NB4 (cell line): ENCODE results near the gene TRPM4.

Experiments used
- POLR2A ChIP-seq: IDR thresholded peaks from 2 replicates; pipeline ENCODE4 v1.6.1; 2011; ENCODE audit warnings: mild to moderate bottlenecking; ENCODE audit not compliant: insufficient read length; ENCODE audit errors: extremely low read depth
- TF ChIP-seq, protein P1 (sequence below): IDR thresholded peaks from 2 replicates; pipeline ENCODE4 v1.6.1; 2011; ENCODE audit warnings: low read depth, low read length
- TF ChIP-seq, protein P2 (sequence below): IDR thresholded peaks from one replicate; pipeline ENCODE4 v1.5.1; 2012; ENCODE audit warnings: low read depth, low read length

- no peak for TF ChIP-seq POLR2A
- TF ChIP-seq, protein P1, sequence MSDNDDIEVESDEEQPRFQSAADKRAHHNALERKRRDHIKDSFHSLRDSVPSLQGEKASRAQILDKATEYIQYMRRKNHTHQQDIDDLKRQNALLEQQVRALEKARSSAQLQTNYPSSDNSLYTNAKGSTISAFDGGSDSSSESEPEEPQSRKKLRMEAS, result no peak
- TF ChIP-seq, protein P2, sequence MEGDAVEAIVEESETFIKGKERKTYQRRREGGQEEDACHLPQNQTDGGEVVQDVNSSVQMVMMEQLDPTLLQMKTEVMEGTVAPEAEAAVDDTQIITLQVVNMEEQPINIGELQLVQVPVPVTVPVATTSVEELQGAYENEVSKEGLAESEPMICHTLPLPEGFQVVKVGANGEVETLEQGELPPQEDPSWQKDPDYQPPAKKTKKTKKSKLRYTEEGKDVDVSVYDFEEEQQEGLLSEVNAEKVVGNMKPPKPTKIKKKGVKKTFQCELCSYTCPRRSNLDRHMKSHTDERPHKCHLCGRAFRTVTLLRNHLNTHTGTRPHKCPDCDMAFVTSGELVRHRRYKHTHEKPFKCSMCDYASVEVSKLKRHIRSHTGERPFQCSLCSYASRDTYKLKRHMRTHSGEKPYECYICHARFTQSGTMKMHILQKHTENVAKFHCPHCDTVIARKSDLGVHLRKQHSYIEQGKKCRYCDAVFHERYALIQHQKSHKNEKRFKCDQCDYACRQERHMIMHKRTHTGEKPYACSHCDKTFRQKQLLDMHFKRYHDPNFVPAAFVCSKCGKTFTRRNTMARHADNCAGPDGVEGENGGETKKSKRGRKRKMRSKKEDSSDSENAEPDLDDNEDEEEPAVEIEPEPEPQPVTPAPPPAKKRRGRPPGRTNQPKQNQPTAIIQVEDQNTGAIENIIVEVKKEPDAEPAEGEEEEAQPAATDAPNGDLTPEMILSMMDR, result no peak
These were observed 43.5 kb downstream of the TRPM4 start for GRCh38 chr19:49201042-49201441.
